PC-9 (cell line): ENCODE data around the gene CIAO3. TPM values are rescaled to one million over a fixed set of nuclear protein-coding genes. Genes with fewer than 3 reads are reported as not detected.

Experiments used
- BruUV-seq: library from RNA; stranded (reverse); fragments of 400-500 nt; replicated peaks from 2 replicates; lab custom pipeline; 2021; lab: Mats Ljungman, UMichigan
- CTCF ChIA-PET: fragments of 300-600 bp; sonication (Branson Sonifier 250); formaldehyde crosslinking; loops from one replicate; lab custom pipeline; 2022; ENCODE audit warnings: antibody characterized with exemption; lab: Charles Lee
- POLR2A ChIA-PET: fragments of 300-600 bp; sonication (Branson Sonifier 250); formaldehyde crosslinking; loops from one replicate; lab custom pipeline; 2022; ENCODE audit warnings: antibody characterized with exemption; ENCODE audit not compliant: unreplicated experiment; lab: Charles Lee
- DNase-seq, 2 experiments: peaks; one replicate each; pipeline versions ENCODE4 v3.0.0 to v3.0.0-alpha.2; 2015 to 2022; ENCODE audit warnings: mixed read lengths in 1 of 2
- H2AFZ ChIP-seq: fragments of 200-600 bp; sonication (generic); 2 replicates; pipeline ENCODE4 v1.8.1; 2017; ENCODE audit warnings: antibody characterized with exemption
- H3F3A ChIP-seq: fragments of 200-600 bp; sonication (generic); 2 replicates; pipeline ENCODE4 v1.8.1; 2017; ENCODE audit warnings: antibody characterized with exemption, mild to moderate bottlenecking, low read depth; ENCODE audit not compliant: insufficient read depth
- H3K27ac ChIP-seq: fragments of 200-600 bp; sonication (generic); 2 replicates; pipeline ENCODE4 v1.6.1; 2016; ENCODE audit warnings: mixed run types
- H3K27me3 ChIP-seq: fragments of 200-600 bp; sonication (generic); 2 replicates; pipeline ENCODE4 v1.6.1; 2016; ENCODE audit warnings: low read depth, mixed run types; ENCODE audit not compliant: insufficient read depth
- H3K36me3 ChIP-seq: fragments of 200-600 bp; sonication (generic); 2 replicates; pipeline ENCODE4 v1.6.1; 2016; ENCODE audit warnings: low read depth, mixed run types
- H3K4me1 ChIP-seq: fragments of 200-600 bp; sonication (generic); replicated peaks from 2 replicates; pipeline ENCODE4 v1.6.1; 2016; ENCODE audit warnings: mixed run types; ENCODE audit not compliant: insufficient read depth
- H3K4me2 ChIP-seq: fragments of 200-600 bp; sonication (generic); 2 replicates; pipeline ENCODE4 v1.6.1; 2017; ENCODE audit warnings: mixed run types
- H3K4me3 ChIP-seq: fragments of 200-600 bp; sonication (generic); 2 replicates; pipeline ENCODE4 v1.6.1; 2016; ENCODE audit warnings: mixed run types
- H3K79me2 ChIP-seq: fragments of 200-600 bp; sonication (generic); 2 replicates; pipeline ENCODE4 v1.6.1; 2017; ENCODE audit warnings: low read depth, mixed run types
- H3K9me2 ChIP-seq: fragments of 200-600 bp; sonication (generic); 2 replicates; pipeline ENCODE4 v1.8.1; 2017; ENCODE audit warnings: mild to moderate bottlenecking; ENCODE audit not compliant: insufficient read depth
- H3K9me3 ChIP-seq: fragments of 200-600 bp; sonication (generic); 2 replicates; pipeline ENCODE4 v1.8.1; 2016; ENCODE audit warnings: low read depth; ENCODE audit not compliant: insufficient read depth
- H4K20me1 ChIP-seq: fragments of 200-600 bp; sonication (generic); 2 replicates; pipeline ENCODE4 v1.8.1; 2017; ENCODE audit not compliant: insufficient read depth
- EZH2 ChIP-seq: fragments of 200-600 bp; sonication (generic); IDR thresholded peaks from 2 replicates; pipeline ENCODE4 v1.8.0; 2017; ENCODE audit warnings: antibody characterized with exemption, low read depth
- intact Hi-C: fragments of 100-400 bp; cut with micrococcal nuclease; formaldehyde crosslinking; loops from one replicate; pipeline ENCODE4 v1.10.0; 2022; ENCODE audit not compliant: unreplicated experiment
- total RNA-seq: library from RNA; stranded (reverse); gene quantifications from 2 replicates; pipeline ENCODE4 v1.2.3, GENCODE V29; 2021
- TF ChIP-seq, protein P1 (sequence below): fragments of 200-600 bp; sonication (generic); conservative IDR thresholded peaks from 2 replicates; pipeline ENCODE4 v1.6.1; 2017; ENCODE audit warnings: mixed run types, antibody characterized with exemption, mild to moderate bottlenecking, moderate library complexity

CIAO3 gene
- total RNA-seq, 1 experiment from 2014 or later, result 44.2 TPM

DNA sequence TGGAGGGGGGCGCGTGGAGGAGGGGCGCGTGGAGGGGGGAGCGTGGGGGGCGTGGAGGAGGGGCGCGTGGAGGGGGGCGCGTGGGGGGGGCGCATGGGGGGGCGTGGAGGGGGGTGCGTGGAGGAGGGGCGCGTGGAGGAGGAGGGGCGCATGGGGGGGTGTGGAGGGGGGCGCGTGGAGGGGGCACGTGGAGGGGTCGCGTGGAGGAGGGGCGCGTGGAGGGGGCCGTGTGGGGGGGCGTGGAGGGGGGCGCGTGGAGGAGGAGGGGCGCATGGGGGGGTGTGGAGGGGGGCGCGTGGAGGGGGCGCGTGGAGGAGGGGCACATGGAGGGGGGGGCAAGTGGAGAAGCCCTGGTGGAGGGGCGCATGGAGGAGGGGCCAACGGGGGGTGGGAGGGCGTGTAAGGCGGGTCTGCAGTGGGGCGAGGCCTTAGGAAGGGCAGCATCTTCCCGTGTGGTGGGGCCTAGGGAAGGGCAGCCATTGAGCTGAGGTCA lies 27.0 kb upstream of the CIAO3 start:
- Histone ChIP-seq H3K4me3 (no peak overlapping the region), H3K27ac (no peak overlapping the region), H2AFZ (no peak overlapping the region), H3F3A (peaks cover 4% of the 10 kb centered on the region; the same call in 1 of the 2 replicates), H3K4me1 (no peaks in the 10 kb centered on the region), H3K27me3 (no peaks in the 10 kb centered on the region), H3K36me3 (no peaks in the 10 kb centered on the region), H4K20me1 (no peaks in the 10 kb centered on the region), H3K9me2 (no peaks in the 10 kb centered on the region), H3K79me2 (no peaks in the 10 kb centered on the region), H3K9me3 (no peaks in the 10 kb centered on the region), H3K4me2 (no peak overlapping the region)
- ChIA-PET CTCF (no interaction called here), POLR2A (no interaction called here)
- no peak for DNase-seq
- no TSS peak for BruUV-seq
- TF ChIP-seq, protein P1, sequence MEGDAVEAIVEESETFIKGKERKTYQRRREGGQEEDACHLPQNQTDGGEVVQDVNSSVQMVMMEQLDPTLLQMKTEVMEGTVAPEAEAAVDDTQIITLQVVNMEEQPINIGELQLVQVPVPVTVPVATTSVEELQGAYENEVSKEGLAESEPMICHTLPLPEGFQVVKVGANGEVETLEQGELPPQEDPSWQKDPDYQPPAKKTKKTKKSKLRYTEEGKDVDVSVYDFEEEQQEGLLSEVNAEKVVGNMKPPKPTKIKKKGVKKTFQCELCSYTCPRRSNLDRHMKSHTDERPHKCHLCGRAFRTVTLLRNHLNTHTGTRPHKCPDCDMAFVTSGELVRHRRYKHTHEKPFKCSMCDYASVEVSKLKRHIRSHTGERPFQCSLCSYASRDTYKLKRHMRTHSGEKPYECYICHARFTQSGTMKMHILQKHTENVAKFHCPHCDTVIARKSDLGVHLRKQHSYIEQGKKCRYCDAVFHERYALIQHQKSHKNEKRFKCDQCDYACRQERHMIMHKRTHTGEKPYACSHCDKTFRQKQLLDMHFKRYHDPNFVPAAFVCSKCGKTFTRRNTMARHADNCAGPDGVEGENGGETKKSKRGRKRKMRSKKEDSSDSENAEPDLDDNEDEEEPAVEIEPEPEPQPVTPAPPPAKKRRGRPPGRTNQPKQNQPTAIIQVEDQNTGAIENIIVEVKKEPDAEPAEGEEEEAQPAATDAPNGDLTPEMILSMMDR, result no peak
- no peak for TF ChIP-seq EZH2
- intact Hi-C loops, result no loop called here

- no peaks in the 10 kb centered on the region for H4K20me1 ChIP-seq
- H3K4me3 ChIP-seq, result no peak overlapping the region
- no peaks in the 10 kb centered on the region for H3K9me2 ChIP-seq
- no peaks in the 10 kb centered on the region for H3K79me2 ChIP-seq
- no peaks in the 10 kb centered on the region for H3K36me3 ChIP-seq
- no peaks in the 10 kb centered on the region for H3K4me1 ChIP-seq
- ChIA-PET POLR2A (no interaction called here), CTCF (no interaction called here)
- no peak overlapping the region for H3K4me2 ChIP-seq
- peaks cover 4% of the 10 kb centered on the region; the same call in 1 of the 2 replicates for H3F3A ChIP-seq
- TF ChIP-seq, protein P1, result no peak
- no TSS peak for BruUV-seq
- no peak for DNase-seq
- H3K27ac ChIP-seq, result no peak overlapping the region
- H3K27me3 ChIP-seq, result no peaks in the 10 kb centered on the region
- H2AFZ ChIP-seq, result no peak overlapping the region
- no peaks in the 10 kb centered on the region for H3K9me3 ChIP-seq
- intact Hi-C loops, result no loop called here
Measured at GRCh38 chr16:766820-767640, 26.2 kb upstream of the CIAO3 start.

DNA sequence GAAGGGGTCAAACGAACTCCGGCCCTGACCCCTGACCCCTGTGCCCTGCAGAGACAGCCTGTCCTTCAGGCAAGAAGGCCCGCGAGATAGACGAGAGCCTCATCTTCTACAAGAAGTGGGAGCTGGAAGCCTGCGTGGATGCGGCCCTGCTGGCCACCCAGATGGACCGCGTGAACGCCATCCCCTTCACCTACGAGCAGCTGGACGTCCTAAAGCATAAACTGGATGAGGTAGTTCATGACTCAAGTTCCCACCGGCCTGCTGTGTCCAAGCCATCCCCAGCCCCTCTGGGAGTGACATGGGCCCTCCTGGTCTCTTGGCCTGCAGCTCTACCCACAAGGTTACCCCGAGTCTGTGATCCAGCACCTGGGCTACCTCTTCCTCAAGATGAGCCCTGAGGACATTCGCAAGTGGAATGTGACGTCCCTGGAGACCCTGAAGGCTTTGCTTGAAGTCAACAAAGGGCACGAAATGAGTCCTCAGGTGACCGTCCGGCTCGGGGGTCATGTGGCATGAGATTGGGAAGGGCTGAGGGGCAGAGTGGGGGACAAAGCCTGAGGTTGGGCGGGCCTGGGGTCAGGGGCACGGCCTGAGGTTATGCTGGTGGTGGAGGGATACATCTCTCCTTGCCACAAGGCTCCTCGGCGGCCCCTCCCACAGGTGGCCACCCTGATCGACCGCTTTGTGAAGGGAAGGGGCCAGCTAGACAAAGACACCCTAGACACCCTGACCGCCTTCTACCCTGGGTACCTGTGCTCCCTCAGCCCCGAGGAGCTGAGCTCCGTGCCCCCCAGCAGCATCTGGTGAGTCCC lies 25.4 kb upstream of the CIAO3 start:
- no peak for DNase-seq
- CTCF ChIA-PET, result no interaction called here
- H3K4me2 ChIP-seq, result no peak overlapping the region
- H3K9me2 ChIP-seq, result no peaks in the 10 kb centered on the region
- no peaks in the 10 kb centered on the region for H3K36me3 ChIP-seq
- H3K4me3 ChIP-seq, result no peak overlapping the region
- H3K79me2 ChIP-seq, result no peaks in the 10 kb centered on the region
- no TSS peak for BruUV-seq
- H3F3A ChIP-seq, result peaks cover 4% of the 10 kb centered on the region; the same call in 1 of the 2 replicates
- H3K27ac ChIP-seq, result no peak overlapping the region
- H3K9me3 ChIP-seq, result no peaks in the 10 kb centered on the region
- POLR2A ChIA-PET, result no interaction called here
- H2AFZ ChIP-seq, result no peak overlapping the region
- H3K27me3 ChIP-seq, result no peaks in the 10 kb centered on the region
- no peaks in the 10 kb centered on the region for H4K20me1 ChIP-seq
- intact Hi-C loops, result no loop called here
- TF ChIP-seq, protein P1, result no peak
- TF ChIP-seq EZH2, result no peak
- peaks cover 4% of the 10 kb centered on the region for H3K4me1 ChIP-seq
